Retina (tissue), 1 donor: Measurements from ENCODE around the gene MYH7.

Source experiments
- DNase-seq: peaks from one replicate; pipeline ENCODE4 v3.0.0-alpha.2; 2016

Gene MYH7

DNA sequence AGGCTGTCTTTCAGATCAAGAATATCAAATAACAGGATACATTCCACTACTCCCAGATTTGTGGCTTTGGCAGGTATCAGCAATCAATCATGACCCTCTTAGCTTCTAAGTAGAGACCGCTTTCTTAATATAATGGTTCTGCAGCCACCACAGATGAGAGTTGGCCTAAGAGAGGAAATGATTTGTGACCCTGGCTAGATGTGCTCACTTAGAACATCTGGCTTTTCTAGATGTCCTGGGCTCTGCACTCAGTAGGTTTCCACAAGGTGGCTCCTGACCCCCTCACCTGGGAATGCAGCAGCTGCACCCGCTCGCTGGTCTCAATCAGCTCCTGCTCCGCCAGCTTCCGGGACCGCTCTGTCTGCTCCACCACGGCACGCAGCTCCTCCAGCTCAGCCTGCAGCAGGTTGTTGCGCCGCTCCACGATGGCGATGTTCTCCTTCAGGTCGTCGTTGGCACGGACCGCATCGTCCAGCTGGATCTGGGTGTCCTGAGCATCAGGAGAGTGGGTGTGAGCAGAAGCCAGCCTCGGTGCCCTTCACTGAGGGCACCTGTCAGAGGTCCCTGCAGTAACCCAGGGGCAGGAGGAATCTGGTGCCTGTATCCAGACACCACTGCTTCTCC lies 49.7 kb downstream of the MYH7 start:
- no peak for DNase-seq

DNA sequence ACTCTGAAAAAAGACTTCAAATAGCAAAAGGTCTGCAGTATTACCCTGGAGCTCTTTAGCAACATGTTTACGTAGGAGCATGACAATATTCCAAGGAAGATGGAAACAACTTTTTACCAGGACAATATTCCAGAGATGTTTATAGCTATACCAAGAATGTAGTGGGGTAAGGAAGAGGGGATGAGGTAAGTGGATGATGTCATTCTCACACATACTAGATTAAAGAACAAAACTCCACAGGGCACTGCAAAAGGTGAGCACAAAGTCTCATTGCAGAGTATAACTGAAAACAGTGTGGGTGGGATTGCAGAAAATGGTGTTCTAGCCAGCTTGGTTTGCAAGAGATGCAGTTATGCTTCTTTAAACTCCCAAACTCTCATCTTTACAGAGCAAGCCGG lies 50.2 kb downstream of the MYH7 start:
- DNase-seq: no peak

DNA sequence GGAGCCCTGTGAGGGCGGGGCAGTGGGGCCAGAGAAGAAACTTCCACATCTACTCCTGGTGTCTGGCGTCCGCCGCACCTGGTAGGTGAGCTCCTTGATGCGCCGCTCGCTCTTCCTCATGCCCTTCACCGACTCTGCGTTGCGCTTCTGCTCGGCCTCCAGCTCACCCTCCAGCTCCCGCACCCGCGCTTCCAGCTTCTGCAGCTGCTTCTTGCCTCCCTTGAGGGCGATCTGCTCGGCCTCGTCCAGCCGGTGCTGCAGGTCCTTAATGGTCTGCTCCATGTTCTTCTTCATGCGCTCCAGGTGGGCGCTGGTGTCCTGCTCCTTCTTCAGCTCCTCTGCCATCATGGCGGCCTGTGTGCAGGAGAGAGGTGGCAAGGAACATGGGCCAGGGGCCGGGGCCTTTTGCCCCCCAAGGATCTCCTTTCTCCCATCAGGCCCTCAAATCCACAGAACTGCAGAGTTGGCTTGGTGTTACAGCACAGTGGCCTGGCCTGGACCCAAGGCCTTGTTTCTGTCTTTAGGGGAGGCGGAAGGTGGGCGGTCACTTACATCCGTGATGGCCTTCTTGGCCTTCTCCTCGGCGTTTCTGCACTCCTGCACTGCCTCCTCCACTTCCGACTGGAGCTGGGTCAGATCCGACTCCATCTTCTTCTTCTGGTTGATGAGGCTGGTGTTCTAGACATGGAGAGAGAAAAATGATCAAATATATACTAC lies 50.9 kb downstream of the MYH7 start:
- no peak for DNase-seq

DNA sequence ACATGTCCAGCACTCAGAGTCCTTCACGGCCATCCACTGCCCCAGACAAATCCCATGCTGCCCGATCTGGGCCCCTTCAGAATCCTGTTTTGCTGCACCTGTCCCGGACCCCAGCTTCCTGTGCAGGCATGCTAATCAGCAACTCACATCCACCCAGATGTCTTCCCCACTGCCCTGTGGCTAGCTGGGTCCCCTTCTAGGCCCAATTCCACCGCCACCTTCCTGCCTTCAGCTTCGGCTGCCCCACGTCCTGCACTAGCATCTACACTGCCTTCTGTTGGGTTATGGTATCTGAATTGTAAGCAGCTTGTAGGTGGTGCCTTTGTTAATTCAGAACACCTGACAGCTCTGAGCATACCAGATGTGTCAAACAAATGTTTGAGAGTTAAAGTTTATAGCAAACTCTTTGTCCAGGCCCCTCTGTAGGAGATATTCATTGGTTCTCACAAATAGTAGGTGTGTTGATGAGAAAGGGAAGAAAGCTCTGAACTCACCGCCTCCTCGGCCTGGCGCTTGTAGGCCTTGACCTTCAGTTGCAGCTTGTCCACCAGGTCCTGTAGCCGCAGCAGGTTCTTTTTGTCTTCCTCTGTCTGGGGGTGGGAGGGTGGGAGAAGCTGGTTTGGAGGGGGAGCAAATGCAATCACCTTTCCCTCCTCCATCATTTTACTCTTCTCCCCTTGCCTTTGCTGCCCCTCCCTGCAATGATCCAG lies 52.6 kb downstream of the MYH7 start:
- DNase-seq: no peak

DNA sequence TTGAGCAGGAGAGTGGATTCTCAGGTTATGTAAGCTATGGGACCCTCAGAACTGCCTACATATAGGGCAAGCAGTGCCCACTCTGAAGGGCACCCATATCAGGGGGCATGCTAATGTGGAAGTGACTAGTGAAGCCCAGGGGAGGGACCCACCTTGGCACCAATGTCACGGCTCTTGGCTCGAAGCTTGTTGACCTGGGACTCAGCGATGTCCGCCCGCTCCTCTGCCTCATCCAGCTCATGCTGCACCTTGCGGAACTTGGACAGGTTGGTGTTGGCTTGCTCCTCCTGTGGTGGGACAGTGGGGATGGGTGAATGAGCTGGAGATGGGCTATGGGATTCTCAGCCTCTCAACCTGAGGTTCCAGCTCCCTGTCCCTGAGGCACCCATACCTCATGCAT lies 53.2 kb downstream of the MYH7 start:
- DNase-seq: no peak

DNA sequence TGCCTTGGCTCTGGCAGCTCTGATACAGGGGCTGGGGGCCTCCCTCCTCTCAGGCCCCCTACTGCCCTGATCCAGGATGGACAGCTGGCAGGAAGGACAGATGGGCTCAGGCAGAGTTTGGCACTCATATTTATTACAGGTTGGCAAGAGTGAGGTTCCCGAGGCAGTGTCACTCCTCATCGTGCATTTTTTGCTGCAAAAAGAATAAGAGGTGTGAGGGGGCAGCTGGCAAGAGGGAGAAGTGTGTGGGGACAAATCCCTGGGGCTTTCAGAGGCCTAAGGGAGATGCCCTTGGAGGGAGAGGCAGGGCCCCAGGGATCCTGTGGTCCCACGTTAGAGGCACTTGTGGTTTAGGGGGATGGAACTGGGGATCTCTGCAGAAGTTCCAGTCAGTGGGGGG lies 53.6 kb downstream of the MYH7 start:
- DNase-seq: no peak

DNA sequence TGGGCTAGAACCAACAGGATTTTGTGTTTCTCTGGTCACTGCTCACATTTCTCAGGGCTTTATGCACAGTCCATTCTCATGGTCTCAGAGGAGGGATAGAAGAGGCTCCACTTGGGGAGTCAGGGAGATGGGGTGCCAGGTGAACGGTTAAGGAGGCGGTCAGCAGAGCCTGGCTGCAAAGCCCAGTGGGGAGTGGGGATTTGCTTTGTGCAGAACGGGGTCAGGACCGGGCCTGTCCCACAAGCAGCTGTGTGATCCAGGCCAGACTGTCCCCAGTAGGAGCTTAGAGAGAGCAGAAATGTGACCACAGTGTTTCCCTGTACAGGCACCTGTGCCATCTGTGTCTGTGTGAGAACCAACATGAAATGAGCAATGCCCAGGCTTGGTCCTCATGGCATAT lies 54.5 kb downstream of the MYH7 start:
- no peak for DNase-seq

DNA sequence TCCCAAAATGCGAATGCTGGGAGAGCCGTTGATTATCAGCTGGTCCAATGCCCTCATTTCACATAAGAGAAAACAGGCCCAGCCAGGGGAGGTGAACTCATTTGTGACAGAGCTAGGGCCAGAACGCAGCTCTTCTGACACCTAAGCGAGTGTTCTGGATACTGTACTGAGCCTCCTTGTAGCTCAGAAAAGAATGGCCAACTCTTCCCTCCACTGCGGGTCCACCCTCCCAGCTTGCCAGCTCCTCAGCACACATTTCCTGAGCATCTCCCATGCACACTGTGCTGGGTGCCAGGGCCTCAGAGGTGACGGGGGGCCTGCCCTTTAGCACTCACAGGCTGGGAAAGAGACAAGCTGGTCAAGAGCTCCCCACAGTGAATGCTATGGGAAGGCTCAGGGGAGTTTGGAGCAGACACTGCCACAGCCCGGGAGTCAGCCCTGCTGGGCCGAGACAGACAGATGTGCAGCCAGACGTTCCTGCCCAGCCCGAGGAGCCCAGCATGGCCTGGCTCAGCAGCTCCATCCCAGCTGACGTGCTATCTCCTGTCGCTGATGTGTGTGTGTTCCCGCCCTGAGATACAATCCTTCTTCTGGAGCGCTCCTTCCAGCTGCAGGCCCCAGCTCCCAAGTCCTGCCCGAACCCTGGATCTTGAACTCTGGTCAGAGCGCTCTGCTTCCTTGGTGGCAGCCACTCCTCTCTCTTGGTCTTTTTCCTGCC lies 55.1 kb downstream of the MYH7 start:
- no peak for DNase-seq

DNA sequence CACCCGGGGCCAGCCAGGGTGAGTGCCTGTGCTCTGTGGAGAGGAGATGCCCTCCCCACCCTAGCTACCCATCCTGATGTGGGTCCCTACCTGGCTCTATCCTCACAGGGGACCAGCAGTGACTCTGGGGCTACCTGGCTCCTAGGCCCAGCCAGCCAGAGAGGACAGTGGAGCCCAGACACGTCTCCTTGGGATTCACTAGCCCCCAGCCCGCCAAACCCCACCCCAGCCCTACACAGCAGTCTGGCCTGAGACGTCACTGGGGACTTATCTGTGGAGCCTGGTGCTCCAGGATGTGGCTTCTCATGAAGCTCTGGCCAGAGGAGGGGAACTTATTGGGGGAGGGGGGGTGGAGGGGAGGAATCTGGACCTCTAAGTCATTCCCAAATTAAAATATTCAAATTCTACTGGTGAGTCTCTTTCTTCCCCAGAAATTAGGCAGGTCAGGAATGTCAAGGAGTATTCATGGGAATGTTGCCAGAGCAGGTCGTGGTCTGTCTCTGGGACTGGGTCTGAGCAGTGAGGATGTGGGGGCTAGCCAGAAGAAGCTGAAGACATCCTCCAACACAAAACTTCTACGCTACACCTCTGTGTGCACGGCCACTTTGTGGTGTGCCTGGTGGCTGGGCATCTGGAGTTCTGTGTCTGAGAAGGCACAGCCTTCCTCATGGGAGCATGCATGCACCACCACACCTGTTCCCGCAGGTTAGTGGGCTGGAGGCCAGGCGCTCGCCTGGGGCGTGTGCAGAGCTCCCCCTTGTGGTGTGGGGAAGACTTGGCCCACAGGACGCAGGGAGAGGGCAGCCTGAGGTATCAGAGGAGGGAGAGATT lies 55.9 kb downstream of the MYH7 start:
- DNase-seq: peak; percentile 60

DNA sequence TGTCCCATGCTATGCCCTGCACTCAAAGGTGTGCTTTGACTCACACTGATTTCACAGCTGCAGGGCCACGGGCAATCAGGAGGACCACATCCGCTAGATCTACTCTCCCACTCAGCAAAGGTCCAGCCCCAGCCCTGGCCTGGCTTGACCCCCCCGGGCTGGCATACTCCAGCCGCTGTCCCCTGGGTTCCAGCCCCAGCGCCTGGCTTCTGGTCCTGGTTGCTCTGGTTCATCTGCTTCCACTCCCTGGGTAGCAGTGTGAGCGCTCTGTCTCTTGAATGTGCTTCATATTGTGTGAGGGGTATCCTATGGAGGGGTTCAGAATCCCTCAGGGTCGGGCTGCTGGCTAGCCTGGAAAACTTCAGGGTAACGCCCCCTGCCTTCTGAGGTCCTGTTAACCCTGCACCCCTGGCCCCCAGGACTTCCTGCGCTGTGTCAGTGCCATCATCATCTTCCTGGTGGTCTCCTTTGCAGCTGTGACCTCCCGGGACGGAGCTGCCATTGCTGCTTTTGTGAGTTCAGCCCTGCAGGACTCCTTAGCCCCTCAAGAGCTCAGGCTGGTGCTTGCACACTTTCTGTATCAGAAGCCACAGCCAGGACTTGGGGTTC lies 56.7 kb downstream of the MYH7 start:
- no peak for DNase-seq

DNA sequence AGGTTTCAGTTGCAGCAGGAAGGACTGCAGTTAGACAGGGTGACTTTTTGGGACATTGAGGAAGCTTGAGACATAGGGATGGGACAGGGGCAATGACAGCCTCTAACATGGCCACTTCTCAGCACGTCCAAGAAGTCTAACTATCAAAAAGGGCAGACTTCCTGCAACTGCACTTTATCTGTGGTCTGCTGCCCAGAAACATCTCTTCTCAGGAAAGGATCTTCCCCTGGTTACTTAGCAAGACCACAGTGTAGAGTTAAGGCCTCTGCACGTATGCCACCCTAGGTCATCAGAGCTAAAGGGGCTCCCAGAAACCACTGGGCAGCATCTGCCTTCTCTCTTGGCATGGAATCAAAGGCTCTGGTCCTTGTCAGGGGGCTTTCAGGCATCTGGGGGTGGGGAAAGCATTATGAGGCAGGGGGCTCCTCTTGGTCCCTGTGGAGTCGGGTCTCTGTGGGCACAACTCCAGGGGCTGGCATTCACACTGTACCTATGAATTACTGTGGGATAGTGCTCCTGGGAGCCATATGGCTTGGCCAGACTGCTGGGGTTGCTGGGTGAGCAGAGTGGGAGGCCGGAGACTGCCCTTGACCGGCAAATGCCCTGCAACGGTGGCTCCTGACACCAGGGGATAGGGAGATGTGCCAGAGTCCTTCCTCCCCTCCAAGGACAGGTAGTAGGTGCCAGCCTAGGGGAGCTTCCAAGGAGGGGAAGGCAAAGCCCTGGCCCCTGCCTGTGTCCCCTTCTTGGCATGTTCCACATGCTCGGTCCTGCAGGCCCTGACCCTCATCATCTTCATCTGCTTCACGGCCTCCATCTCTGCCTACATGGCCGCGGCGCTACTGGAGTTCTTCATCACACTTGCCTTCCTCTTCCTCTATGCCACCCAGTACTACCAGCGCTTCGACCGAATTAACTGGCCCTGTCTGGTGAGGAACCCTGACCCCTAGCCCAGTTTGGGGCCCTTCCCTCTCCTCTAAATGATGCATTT lies 57.6 kb downstream of the MYH7 start:
- no peak for DNase-seq

DNA sequence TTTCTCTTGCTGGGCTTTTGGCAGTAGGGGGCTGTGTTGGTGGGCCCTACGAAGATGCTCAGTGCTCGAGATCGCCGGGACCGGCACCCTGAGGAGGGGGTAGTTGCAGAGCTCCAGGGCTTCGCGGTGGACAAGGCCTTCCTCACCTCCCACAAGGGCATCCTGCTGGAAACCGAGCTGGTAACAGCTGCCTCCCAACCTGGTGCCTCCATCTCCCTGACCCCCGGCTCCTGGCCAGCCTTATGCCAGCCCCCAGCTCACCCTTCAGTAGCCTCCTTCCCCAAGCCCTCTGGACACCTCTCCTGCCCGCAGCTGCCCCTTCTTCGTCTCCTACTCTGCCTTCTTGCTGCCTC lies 58.3 kb downstream of the MYH7 start:
- DNase-seq: no peak

DNA sequence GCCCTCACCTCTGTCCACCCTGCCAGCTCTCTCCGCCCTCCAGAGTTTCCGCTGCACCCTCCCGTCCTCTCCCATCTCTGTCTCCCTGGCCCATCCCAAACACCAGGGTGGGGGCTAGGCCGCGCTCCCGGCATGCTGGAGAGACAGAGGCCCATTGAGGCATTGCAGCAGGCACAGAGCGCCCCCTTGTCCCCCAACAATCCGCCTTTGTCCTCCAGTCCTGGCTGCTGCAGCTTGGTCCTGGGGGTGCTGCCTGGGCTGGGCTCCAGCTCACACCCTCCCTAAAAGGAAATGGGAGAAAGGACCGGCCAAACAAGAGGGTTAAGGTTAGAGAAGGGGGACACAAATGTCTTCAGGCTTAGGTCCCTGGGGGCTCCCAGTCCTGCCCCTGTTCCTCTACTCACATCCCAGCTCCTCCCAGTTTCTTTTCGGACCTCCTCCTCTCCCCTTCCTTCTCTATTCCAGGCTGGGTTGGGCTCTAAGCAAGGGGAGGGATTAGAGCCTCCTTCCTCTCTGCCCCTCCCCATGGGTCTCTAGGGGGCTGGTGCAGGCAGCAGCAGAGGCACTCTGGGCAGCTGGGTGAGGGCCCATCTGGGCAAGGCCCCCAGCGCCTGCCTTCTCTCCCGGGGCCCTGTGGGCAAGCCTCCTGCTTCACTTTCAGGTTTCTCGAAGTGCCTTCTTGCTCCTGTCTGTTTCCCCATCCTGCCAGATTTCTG lies 58.8 kb downstream of the MYH7 start, which contains the start of gene CMTM5:
TSS of gene CMTM5 (plus strand) at position 565 of the 716 bp plus-strand sequence. CDS start 206 bp downstream, outside the sequence.
- DNase-seq: peak; percentile 43

DNA sequence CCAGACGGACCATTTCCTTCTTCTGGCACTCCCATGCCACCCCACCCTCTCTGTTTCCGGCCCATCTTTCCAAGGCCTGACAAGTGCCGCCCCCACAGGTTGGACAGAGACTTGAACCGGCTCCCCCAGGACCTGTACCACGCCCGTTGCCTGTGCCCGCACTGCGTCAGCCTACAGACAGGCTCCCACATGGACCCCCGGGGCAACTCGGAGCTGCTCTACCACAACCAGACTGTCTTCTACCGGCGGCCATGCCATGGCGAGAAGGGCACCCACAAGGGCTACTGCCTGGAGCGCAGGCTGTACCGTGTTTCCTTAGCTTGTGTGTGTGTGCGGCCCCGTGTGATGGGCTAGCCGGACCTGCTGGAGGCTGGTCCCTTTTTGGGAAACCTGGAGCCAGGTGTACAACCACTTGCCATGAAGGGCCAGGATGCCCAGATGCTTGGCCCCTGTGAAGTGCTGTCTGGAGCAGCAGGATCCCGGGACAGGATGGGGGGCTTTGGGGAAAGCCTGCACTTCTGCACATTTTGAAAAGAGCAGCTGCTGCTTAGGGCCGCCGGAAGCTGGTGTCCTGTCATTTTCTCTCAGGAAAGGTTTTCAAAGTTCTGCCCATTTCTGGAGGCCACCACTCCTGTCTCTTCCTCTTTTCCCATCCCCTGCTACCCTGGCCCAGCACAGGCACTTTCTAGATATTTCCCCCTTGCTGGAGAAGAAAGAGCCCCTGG lies 59.8 kb downstream of the MYH7 start:
- DNase-seq: no peak

DNA sequence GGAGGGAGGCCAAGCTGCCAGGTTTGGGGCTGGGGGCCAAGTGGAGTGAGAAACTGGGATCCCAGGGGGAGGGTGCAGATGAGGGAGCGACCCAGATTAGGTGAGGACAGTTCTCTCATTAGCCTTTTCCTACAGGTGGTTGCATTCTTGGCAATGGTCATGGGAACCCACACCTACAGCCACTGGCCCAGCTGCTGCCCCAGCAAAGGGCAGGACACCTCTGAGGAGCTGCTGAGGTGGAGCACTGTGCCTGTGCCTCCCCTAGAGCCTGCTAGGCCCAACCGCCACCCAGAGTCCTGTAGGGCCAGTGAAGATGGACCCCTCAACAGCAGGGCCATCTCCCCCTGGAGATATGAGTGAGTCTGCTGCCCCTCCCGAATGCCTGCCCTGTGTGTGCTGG lies 62.4 kb downstream of the MYH7 start:
- no peak for DNase-seq

DNA sequence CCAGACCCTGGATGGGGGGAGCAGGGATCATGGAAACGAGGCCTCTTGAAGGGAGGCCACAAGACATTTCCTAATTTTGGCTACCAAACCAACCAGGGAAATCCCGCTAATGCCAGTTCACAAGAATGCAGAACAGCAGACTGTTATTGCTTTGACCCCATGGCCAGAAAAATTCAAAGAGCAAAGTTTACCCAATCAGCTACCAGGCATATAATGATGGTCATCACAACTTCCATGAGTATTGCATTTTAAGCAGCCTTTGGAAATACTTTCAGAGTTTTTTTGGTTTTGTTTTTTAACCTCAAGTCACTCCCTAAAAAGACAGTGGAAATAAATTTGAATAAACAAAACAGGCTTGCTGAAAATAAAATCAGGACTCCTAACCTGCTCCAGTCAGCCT lies 63.0 kb downstream of the MYH7 start, which contains the start of gene IL25:
TSS of gene IL25 (plus strand) at position 301 of the 400 bp plus-strand sequence.
- DNase-seq: no peak

DNA sequence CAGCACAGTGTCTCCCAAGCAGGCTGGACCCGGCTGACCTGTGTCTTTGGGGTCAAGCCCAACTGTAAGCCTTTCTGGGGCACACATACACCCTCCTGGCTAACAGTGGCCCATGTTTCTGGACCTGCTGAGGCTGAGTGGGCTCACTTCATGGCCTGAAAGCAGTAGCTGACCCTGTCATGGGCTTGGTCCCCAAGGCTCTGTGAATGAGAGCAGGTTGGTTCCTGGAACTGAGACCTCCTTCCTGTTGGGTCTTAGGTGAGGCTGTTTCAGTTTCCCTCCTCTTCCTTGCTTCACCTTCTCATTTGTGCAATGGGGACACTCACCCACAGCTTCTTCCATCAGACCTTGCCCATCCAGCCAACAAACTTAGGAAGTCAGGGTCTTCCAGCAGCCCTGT lies 63.6 kb downstream of the MYH7 start:
- no peak for DNase-seq

DNA sequence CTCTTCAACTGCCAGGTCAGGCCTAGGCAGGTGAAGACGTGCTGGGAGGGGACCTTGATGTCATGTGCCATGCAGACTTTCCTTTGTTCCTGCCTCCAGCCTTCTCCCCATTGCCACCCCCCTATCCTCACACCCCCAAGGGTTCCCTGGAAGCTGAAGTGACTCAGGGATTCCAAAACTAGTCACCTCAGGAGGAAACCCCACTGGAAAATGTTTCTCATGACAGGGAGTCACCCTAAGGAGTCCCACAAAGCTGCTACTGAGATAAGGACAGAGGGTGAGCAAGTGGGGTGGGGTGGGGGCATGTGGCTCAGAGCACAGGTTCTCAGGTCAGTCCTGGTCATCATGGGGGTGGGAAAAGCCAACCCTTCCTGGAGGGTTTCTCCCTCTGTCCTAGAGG lies 65.2 kb downstream of the MYH7 start:
- no peak for DNase-seq

DNA sequence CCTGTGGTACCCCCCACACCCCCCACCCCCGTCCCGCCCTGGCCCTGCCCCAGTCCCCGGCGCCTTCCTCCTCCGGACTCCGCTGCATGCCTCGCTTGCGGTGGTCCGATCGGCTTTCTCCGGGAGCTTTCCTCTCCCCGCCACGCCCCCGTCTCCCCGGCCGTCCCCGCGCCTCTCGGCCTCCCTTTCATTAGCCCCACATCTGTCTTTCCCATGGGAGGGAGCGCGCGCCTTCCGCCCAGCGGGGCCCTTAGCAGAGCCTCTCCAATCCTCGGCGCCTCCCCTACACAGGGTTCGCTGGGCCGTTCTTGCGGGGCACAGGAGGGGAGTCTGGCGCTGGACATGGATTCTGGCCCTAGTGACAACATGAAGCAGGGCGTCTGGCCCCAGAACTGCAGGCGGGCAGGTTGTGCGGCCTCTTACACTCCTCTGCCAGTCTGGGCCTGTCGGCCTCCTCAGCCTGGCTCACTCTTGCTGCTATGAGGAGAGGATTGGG lies 69.0 kb downstream of the MYH7 start:
- DNase-seq: peak; percentile 88
